GM12874 (cell line): Measurements from ENCODE around the gene RBM19.

Experiments
- TF ChIP-seq, protein P1 (sequence below): IDR thresholded peaks from 2 replicates; pipeline ENCODE4 v1.5.1; 2011; ENCODE audit warnings: low read depth, mild to moderate bottlenecking, control low read depth, low read length, moderate library complexity; ENCODE audit not compliant: insufficient read depth

Gene RBM19

DNA sequence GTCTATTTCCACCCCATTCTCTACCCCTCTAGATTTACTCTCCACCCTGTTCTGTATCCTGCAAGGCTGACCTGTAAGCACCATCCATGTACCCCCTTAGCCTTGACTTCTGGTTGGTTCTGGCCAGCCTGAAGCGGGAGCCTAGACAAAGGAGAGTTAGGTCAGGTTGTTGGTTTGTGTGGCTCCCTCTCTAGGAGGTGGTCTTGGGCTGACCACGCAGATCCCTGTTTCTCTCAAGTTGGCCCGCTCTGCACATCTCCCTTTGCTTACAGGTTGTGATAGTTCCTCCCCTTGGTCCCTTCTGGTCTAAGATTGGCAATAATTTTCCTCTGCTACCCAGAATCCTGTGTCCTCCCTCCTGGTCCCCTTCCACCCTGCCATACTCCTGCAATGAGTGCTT, 38.3 kb upstream of the RBM19 start:
- TF ChIP-seq, protein P1, sequence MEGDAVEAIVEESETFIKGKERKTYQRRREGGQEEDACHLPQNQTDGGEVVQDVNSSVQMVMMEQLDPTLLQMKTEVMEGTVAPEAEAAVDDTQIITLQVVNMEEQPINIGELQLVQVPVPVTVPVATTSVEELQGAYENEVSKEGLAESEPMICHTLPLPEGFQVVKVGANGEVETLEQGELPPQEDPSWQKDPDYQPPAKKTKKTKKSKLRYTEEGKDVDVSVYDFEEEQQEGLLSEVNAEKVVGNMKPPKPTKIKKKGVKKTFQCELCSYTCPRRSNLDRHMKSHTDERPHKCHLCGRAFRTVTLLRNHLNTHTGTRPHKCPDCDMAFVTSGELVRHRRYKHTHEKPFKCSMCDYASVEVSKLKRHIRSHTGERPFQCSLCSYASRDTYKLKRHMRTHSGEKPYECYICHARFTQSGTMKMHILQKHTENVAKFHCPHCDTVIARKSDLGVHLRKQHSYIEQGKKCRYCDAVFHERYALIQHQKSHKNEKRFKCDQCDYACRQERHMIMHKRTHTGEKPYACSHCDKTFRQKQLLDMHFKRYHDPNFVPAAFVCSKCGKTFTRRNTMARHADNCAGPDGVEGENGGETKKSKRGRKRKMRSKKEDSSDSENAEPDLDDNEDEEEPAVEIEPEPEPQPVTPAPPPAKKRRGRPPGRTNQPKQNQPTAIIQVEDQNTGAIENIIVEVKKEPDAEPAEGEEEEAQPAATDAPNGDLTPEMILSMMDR = no peak

DNA sequence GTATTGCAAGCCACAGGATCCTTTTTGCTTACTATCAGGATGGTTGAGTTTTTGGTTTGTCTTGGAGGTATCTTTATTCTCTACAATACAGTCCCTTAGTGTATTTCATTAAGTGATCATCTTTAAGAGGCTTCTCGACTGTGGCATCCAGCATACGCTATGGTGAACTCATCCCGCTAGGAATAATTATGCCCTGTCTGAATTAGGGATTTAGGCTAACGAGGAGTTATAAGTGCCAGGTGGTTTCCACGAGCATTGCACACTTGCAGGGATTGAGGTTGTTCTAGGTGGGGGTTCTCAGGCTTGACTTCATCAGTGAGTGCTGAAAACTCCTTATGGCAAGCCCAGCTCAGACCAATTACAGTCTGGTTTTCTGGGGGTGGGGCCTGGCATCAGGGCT, 37.2 kb upstream of the RBM19 start:
- TF ChIP-seq, protein P1 = no peak

DNA sequence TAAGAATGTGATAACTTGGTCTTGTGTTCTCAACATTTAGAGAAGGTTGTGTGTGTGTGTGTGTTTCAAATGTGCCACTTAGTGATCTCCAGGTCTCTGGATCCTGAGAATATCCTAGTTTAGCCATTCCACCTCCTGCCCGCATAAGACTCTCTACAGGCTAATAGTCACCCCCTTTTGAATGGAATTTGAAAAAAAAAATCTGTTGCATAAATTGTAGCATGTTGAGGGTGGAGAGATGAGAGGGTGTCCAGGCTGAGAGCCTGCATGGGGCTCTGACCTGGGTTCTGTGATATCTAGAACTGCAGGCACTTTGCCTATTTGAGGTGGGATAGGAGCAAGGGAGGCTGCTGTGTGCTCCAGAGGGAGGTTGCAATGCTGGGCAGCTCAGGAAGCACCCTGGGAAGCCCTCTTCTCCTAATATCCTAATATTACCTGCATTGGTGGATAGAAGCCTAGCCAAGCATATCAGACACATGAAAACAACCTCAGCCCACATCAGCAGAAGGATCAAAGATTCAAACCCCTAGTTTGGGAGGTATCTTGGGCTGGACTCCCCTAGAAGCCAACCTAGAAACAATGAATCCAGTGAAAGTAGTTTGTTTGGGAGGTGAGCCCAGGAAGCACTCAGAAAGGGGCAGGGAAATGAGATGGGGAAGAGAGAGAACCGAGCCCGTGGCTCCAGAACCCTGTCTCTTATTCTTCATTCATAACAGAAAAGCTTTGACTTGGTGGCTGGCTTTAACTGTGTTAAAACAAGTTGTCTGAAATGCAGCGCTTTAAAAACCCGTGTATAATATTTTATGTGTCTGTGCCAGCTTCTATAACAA, 35.6 kb upstream of the RBM19 start:
- TF ChIP-seq, protein P1 = no peak

DNA sequence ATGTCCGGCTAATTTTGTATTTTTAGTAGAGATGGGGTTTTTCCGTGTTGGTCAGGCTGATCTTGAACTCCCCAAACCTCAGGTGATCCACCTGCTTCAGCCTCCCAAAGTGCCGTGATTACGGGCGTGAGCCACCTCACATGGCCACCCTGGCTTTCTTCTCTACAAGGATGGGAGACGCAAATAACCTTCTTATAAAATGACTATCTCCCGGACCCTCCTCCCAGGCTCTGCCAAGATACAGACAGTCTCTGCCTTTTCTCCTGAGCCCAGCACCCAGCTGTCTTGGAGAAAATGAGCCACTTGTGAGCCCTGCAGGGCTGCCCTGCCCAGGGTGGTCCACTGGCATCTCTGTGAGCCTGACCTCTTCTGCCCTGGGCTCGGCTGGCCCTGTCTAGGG, 34.7 kb upstream of the RBM19 start:
- TF ChIP-seq, protein P1 = no peak

DNA sequence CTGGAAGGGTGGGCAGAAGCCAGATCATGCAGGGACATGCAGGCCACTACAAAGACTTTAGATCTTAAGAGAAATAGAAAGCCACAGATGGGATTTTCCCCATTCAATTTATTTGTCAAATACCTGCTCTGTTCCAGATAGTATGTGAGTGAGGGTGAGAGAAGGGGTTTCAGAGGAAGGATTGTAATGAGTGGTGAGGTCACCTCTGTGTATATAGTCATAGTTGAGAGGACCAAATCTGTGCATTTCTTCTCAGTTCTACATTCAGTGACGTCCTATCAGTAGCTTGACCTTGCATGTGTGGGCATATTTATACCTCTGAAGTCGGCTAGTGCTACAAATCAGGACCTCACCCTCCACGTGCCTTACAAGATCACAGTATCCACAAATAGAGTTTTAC, 31.2 kb upstream of the RBM19 start:
- TF ChIP-seq, protein P1 = no peak

DNA sequence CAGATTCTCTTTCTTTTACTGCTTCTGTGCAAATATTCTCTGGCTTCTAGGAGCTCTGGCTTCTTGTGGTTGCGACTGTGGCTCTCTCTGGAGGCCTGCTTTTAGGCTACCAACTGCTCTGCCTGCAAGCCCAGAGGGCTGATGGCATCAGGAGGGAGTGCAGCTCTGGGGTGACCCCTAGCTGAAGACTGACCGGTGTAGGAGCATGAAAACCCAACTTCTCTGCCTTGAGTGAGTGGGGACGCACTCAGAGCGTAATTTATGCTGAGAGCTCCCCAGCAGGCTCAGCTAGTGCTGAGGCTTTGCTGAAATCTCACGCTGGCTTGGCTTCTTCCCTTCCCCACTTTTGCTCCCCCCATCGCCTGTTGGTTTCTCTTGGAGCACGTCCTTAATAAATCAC, 29.9 kb upstream of the RBM19 start:
- TF ChIP-seq, protein P1 = no peak

DNA sequence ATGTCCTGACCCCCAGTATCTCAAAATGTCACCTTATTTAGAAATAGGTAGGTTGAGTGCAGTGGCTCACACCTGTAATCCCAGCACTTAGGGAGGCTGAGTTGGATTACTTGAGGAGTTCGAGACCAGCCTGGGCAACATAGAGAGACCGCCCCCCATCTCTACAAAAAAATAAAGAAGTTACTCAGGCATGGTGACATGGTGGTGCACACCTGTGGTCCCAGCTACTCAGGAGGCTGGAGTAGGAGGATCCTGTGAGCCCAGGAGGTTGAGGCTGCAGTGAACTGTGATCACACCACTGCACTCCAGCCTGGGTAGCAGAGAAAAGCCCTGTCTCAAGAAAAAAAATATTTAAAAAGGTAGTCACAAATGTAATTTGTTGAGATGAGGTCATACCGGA, 27.9 kb upstream of the RBM19 start:
- TF ChIP-seq, protein P1 = no peak
